Lower leg skin (tissue), 3 donors: Measurements from ENCODE around the gene ANKHD1.

Experiments
- CTCF ChIP-seq, 3 donors: fragments of 450-650 bp; IDR thresholded peaks; one replicate each; pipeline ENCODE4 v1.5.1; 2016; ENCODE audit warnings: antibody characterized with exemption in 3 of 3, mild to moderate bottlenecking in 3 of 3, moderate library complexity in 2 of 3
- POLR2A ChIP-seq, 2 donors: fragments of 450-650 bp; IDR thresholded peaks; one replicate each; pipeline ENCODE4 v1.6.1; 2016 to 2017; ENCODE audit warnings: antibody characterized with exemption in 2 of 2, mild to moderate bottlenecking in 1 of 2, moderate library complexity in 1 of 2

- TF ChIP-seq POLR2A (IDR thresholded peaks at IDR 0.05), result no peak
- TF ChIP-seq CTCF (IDR thresholded peaks at IDR 0.05), result no peak
Measured at GRCh38 chr5:140567871-140568270, 166.2 kb downstream of the ANKHD1 start.
